Mucosa of descending colon (tissue), 3 donors: ENCODE data around the gene TESK2. TPM values are rescaled to one million over a fixed set of nuclear protein-coding genes. Genes with fewer than 3 reads are reported as not detected.
"Not testable (repeated sequence)": the region's sequence is repeated elsewhere in the genome, so short reads cannot be mapped to it uniquely, and the experiment has no call there.

ENCODE experiments used
- ATAC-seq: fragments of 200-7000 bp; cut with Tn5 transposase; one replicate; pipeline ENCODE4 v1.9.1; 2020; ENCODE audit warnings: mild to moderate bottlenecking, moderate library complexity
- DNase-seq, 3 donors: peaks; one replicate each; pipeline ENCODE4 v3.0.0-alpha.2; 2020
- H3K36me3 ChIP-seq: fragments of 200-600 bp; one replicate; pipeline ENCODE4 v1.8.0; 2021; ENCODE audit warnings: low read depth, mild to moderate bottlenecking
- H3K4me1 ChIP-seq: fragments of 200-600 bp; one replicate; pipeline ENCODE4 v1.8.0; 2021; ENCODE audit warnings: low read depth, mild to moderate bottlenecking
- H3K4me3 ChIP-seq: fragments of 200-600 bp; one replicate; pipeline ENCODE4 v1.8.0; 2021; ENCODE audit warnings: mild to moderate bottlenecking
- H3K9me3 ChIP-seq: fragments of 200-600 bp; one replicate; pipeline ENCODE4 v1.8.0; 2021; ENCODE audit warnings: mild to moderate bottlenecking
- intact Hi-C, 2 donors: fragments of 100-400 bp; cut with DNase I in 1 of 2; cut with micrococcal nuclease in 1 of 2; formaldehyde crosslinking; loops; one replicate each; pipeline versions ENCODE4 v1.11.0 to v1.11.1; 2022; cut with DNase I, micrococcal nuclease
- total RNA-seq, 3 donors: library from RNA; stranded (reverse); fragmentation: NEBNext Ultra II Directional in 2 of 3; extraction: Animal tissue kit (Norgen Biotek cat#: 25700) in 2 of 3; gene quantifications; one replicate each; pipeline versions ENCODE4 v1.2.1 to v1.2.4, GENCODE V29; 2021 to 2023
- TF ChIP-seq, protein P1 (sequence below): fragments of 200-600 bp; IDR thresholded peaks from one replicate; pipeline ENCODE4 v1.8.0; 2022; ENCODE audit warnings: antibody characterized with exemption, mild to moderate bottlenecking
- donor health status: DM: no; HTN: no; CAD: no; lungs with moderate emphysema.
- donor health status: DM: no; HTN: no; CAD: no.
- donor health status: DM: no; HTN: yes; CAD: no.

Gene TESK2
- total RNA-seq, 3 donors from 2014 or later = 10.7 to 19.9 (median 10.8) TPM

DNA sequence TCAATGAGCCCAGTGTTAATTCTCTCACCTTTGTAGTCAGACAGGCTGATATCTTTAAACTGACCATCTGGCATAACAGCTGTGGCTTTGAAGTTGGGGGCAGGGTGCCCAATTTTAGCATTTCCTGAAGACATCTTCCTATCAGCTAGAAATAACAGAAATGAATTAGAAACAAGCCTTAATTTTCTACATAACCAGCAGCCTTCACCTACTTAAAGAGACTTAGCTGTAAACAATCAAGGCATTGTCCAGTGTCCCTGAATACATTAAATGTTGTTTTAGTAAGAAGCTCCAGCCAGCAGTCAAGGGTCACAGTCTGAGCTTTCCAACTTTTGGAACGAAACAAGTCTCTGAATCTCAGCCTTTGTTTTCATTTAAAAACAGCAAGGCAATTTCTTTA, 27.9 kb upstream of the TESK2 start:
- intact Hi-C loops = loop anchor here in 1 of 2 donors (5.0 kb wide), 1 partner anchor 53 kb away; no protein-coding TSS in a partner anchor
- Histone ChIP-seq H3K36me3 (peaks cover 4% of the 10 kb centered on the region), H3K9me3 (no peaks in the 10 kb centered on the region), H3K4me1 (peaks cover 30% of the 10 kb centered on the region), H3K4me3 (no peak overlapping the region)
- TF ChIP-seq, protein P1, sequence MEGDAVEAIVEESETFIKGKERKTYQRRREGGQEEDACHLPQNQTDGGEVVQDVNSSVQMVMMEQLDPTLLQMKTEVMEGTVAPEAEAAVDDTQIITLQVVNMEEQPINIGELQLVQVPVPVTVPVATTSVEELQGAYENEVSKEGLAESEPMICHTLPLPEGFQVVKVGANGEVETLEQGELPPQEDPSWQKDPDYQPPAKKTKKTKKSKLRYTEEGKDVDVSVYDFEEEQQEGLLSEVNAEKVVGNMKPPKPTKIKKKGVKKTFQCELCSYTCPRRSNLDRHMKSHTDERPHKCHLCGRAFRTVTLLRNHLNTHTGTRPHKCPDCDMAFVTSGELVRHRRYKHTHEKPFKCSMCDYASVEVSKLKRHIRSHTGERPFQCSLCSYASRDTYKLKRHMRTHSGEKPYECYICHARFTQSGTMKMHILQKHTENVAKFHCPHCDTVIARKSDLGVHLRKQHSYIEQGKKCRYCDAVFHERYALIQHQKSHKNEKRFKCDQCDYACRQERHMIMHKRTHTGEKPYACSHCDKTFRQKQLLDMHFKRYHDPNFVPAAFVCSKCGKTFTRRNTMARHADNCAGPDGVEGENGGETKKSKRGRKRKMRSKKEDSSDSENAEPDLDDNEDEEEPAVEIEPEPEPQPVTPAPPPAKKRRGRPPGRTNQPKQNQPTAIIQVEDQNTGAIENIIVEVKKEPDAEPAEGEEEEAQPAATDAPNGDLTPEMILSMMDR = no peak
- DNase-seq (peak in 1 of 3 donors; percentile 38), ATAC-seq (no peak)

DNA sequence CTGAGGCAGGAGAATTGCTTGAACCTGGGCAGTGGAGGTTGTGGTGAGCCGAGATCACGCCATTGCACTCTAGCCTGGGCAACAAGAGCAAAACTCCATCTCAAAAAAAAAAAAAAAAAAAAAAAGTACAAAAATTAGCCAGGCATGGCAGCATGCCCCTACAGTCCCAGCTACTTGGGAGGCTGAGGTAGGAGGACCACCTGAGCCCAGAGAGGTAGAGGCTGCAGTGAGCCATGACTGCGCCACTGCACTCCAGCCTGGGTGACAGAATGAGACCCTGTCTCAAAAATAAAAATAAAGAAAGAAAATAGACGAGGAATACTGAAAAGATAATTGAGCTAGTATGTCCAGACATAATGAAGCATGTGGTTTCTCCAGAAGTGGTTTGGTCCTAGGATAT, 27.4 kb upstream of the TESK2 start:
- intact Hi-C loops = loop anchor here in 1 of 2 donors (5.0 kb wide), 1 partner anchor 54 kb away; no protein-coding TSS in a partner anchor
- H3K4me1 ChIP-seq = peaks cover 30% of the 10 kb centered on the region
- ATAC-seq, H3K9me3 ChIP-seq, H3K36me3 ChIP-seq, DNase-seq, H3K4me3 ChIP-seq: not testable (repeated sequence)

DNA sequence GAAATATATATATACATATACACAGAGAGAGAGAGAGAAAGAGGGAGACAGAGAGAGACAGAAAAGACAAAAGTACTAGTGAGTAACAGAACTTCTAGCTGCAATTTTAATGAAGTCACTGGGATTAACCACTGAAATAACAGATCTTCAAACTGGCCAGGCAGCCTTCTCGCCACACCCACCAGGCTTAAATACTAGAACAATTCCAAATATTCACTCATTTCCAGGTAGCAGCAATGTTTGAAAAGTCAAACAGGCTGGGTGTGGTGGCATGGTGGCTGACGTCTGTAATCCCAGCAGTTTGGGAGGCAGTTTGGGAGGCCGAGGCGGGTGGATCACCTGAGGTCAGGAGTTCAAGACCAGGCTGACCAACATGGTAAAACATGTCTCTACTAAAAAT, 25.5 kb upstream of the TESK2 start:
- intact Hi-C loops = loop anchor here in 1 of 2 donors (5.0 kb wide), 1 partner anchor 56 kb away; no protein-coding TSS in a partner anchor

DNA sequence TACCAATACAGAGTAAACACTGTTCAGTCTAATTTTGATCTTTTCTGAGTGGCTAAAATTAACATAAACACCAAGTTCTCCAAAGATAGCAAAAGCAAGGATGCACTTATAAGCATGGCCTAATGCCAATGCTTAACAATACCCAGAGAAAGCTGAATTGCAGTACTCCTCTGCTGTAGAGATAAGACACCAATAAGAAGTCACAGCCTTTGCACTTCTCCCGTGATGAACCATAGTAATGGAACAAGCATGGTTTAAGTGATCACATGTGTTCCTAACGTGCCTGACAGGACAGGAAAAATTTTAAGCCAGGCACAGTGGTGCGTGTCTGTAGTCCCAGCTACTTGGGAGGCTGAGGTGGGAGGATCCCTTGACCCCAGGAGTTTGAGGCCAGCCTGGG, 25.1 kb upstream of the TESK2 start:
- ATAC-seq (no peak), DNase-seq (no peak)
- Histone ChIP-seq H3K9me3 (no peaks in the 10 kb centered on the region), H3K4me1 (peaks cover 23% of the 10 kb centered on the region), H3K4me3 (no peak overlapping the region), H3K36me3 (peaks cover 8% of the 10 kb centered on the region)
- TF ChIP-seq, protein P1 = no peak
- intact Hi-C loops = loop anchor here in 1 of 2 donors (5.0 kb wide), 1 partner anchor 56 kb away; no protein-coding TSS in a partner anchor

More for the DNA sequence above, 25.5 kb upstream of the TESK2 start:
- ATAC-seq (no peak), DNase-seq (no peak)
- no peak overlapping the region for H3K4me3 ChIP-seq
- no peaks in the 10 kb centered on the region for H3K9me3 ChIP-seq
- TF ChIP-seq, protein P1 = no peak
- peaks cover 4% of the 10 kb centered on the region for H3K36me3 ChIP-seq
- H3K4me1 ChIP-seq = peaks cover 23% of the 10 kb centered on the region

DNA sequence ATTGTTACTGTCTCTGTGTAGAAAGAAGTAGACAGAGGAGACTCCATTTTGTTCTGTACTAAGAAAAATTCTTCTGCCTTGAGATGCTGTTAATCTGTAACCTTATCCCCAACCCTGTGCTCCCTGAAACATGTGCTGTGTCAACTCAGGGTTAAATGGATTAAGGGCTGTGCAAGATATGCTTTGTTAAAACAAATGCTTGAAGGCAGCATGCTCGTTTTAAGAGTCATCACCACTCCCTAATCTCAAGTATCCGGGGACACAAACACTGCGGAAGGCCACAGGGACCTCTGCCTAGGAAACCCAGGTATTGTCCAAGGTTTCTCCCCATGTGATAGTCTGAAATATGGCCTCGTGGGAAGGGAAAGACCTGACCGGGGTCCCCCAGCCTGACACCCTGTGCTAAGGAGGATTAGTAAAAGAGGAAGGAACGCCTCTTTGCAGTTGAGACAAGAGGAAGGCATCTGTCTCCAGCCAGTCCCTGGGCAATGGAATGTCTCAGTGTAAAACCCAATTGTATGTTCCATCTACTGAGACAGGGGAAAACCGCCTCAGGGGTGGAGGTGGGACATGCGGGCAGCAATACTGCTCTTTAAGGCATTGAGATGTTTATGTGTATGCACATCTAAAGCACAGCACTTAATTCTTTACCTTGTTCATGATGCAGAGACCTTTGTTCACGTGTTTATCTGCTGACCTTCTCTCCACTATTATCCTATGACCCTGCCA, 22.7 kb upstream of the TESK2 start:
- H3K9me3 ChIP-seq, H3K4me3 ChIP-seq, ATAC-seq, DNase-seq: not testable (repeated sequence)
- intact Hi-C loops = loop anchor here in 1 of 2 donors (5.0 kb wide), 1 partner anchor 59 kb away; no protein-coding TSS in a partner anchor
- peaks cover 16% of the 10 kb centered on the region for H3K4me1 ChIP-seq
- peaks cover 15% of the 10 kb centered on the region for H3K36me3 ChIP-seq

DNA sequence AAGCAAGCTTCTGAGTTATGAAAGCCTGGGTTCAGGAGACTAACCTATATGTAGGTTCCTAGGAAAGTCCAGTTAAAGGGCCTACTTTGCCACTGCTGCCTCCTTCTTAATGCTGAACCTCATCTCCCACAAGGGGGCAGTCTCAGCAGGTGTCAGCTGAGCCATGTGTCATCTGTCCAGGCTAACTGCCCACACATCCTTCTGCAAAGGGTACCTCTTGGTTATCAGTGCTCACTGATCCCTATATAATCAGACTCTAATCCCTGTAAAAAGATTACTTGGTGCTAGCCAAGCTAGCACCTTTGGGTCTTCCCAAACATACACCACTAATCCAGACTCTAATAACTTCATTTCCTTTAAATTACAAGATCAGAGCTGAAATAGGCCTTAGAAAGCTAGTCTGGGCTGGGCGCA, 21.7 kb upstream of the TESK2 start:
- Histone ChIP-seq H3K9me3 (no peaks in the 10 kb centered on the region), H3K4me3 (no peak overlapping the region), H3K36me3 (peaks cover 15% of the 10 kb centered on the region), H3K4me1 (peaks cover 16% of the 10 kb centered on the region)
- DNase-seq = peak in 2 of 3 donors; percentile 52 to 90
- intact Hi-C loops = loop anchor here in 1 of 2 donors (5.0 kb wide), 1 partner anchor 60 kb away; no protein-coding TSS in a partner anchor
- ATAC-seq = peak; percentile 84
- TF ChIP-seq, protein P1 = peak; percentile 59
